AG04450 (cell line): ENCODE results near the gene TEPSIN. TPM values are rescaled to one million over a fixed set of nuclear protein-coding genes. Genes with fewer than 3 reads are reported as not detected.

Source experiments
- CTCF ChIA-PET: fragments of 300-600, 350-600 bp; formaldehyde crosslinking; extraction: SDS; loops from one replicate; lab custom pipeline; 2022; ENCODE audit warnings: antibody characterized with exemption, inconsistent platforms; lab: Charles Lee
- POLR2A ChIA-PET: fragments of 350-600 bp; formaldehyde crosslinking; extraction: SDS; loops from one replicate; lab custom pipeline; 2021; ENCODE audit warnings: antibody characterized with exemption, inconsistent platforms; lab: Yijun Ruan, JAX
- DNase-seq: peaks from one replicate; pipeline ENCODE4 v3.0.0-alpha.2; 2011; ENCODE audit warnings: low read depth, low spot score
- H3K27ac ChIP-seq: one replicate; pipeline ENCODE4 v1.5.1; 2012; ENCODE audit warnings: low read depth, low read length, control low read depth
- H3K27me3 ChIP-seq: one replicate; pipeline ENCODE4 v1.6.0; 2012; ENCODE audit warnings: low read length; ENCODE audit not compliant: control insufficient read depth, insufficient read depth
- H3K4me3 ChIP-seq: 2 replicates; pipeline ENCODE4 v1.5.1; 2011; ENCODE audit warnings: mild to moderate bottlenecking, low read depth, low read length, control low read depth
- H3K9me3 ChIP-seq: 2 replicates; pipeline ENCODE4 v1.5.1; 2012; ENCODE audit warnings: low read length; ENCODE audit not compliant: control insufficient read depth, insufficient read depth
- CTCF ChIP-seq: IDR thresholded peaks from 2 replicates; pipeline ENCODE4 v1.5.1; 2011; ENCODE audit warnings: low read depth, low read length, control low read depth, inconsistent platforms
- polyA plus RNA-seq: library from polyadenylated mRNA; depleted of rRNA; stranded (reverse); fragments of >200 nt; gene quantifications from 2 replicates; pipeline ENCODE4 v1.2.3, GENCODE V29; 2011

The TEPSIN gene
- polyA plus RNA-seq, 1 experiment: 7.5 TPM

GRCh38 chr17:81186203-81186602, 52.7 kb downstream of the TEPSIN start:
- CTCF ChIA-PET: no interaction called here
- no peak for TF ChIP-seq CTCF

GRCh38 chr17:81184555-81184954, 54.3 kb downstream of the TEPSIN start:
- H3K9me3 ChIP-seq: peaks cover 7% of the 10 kb centered on the region; the same call in 1 of the 2 replicates
- ChIA-PET POLR2A (no interaction called here), CTCF (no interaction called here)
- H3K4me3 ChIP-seq: no peak overlapping the region
- H3K27me3 ChIP-seq: peaks cover 11% of the 10 kb centered on the region
- TF ChIP-seq CTCF: no peak
- H3K27ac ChIP-seq: no peak overlapping the region
- DNase-seq: no peak

More at GRCh38 chr17:81186203-81186602, 52.7 kb downstream of the TEPSIN start:
- Histone ChIP-seq H3K27ac (no peak overlapping the region), H3K27me3 (peaks cover 8% of the 10 kb centered on the region), H3K4me3 (no peak overlapping the region), H3K9me3 (peaks cover 7% of the 10 kb centered on the region; the same call in 1 of the 2 replicates)
- DNase-seq: no peak
- POLR2A ChIA-PET: no interaction called here

GRCh38 chr17:81183807-81184206, 55.0 kb downstream of the TEPSIN start:
- H3K9me3 ChIP-seq: peaks cover 7% of the 10 kb centered on the region; the same call in 1 of the 2 replicates
- no peak overlapping the region for H3K4me3 ChIP-seq
- no peak overlapping the region for H3K27ac ChIP-seq
- no peak for DNase-seq
- CTCF ChIA-PET: no interaction called here
- no peak for TF ChIP-seq CTCF
- POLR2A ChIA-PET: no interaction called here
- H3K27me3 ChIP-seq: peaks cover 11% of the 10 kb centered on the region

GRCh38 chr17:81183316-81183715, 55.5 kb downstream of the TEPSIN start:
- ChIA-PET CTCF (no interaction called here), POLR2A (no interaction called here)
- Histone ChIP-seq H3K27me3 (peaks cover 11% of the 10 kb centered on the region), H3K4me3 (no peak overlapping the region), H3K27ac (no peak overlapping the region), H3K9me3 (peaks cover 7% of the 10 kb centered on the region; the same call in 1 of the 2 replicates)
- no peak for DNase-seq
- TF ChIP-seq CTCF: no peak

- POLR2A ChIA-PET: no interaction called here
- peaks cover 11% of the 10 kb centered on the region for H3K27me3 ChIP-seq
- DNase-seq: no peak
- CTCF ChIA-PET: no interaction called here
- H3K9me3 ChIP-seq: peaks cover 7% of the 10 kb centered on the region; the same call in 1 of the 2 replicates
- TF ChIP-seq CTCF: no peak
- no peak overlapping the region for H3K4me3 ChIP-seq
- no peak overlapping the region for H3K27ac ChIP-seq
These were observed 56.3 kb downstream of the TEPSIN start for GRCh38 chr17:81182596-81182995.
